Esophagus squamous epithelium (tissue), 5 donors: Measurements from ENCODE around the gene AGR2. TPM values are rescaled to one million over a fixed set of nuclear protein-coding genes. Genes with fewer than 3 reads are reported as not detected.

Source experiments
- DNase-seq: peaks from one replicate; lab custom pipeline; 2025; lab: John Stamatoyannopoulos, UW
- H3K27ac ChIP-seq, 4 donors: fragments of 200-600 bp; sonication (generic); one replicate each; pipeline ENCODE4 v1.5.1; 2016 to 2019; ENCODE audit warnings: mild to moderate bottlenecking in 1 of 4
- H3K27me3 ChIP-seq, 4 donors: fragments of 200-600 bp; sonication (generic); 1 replicate in 3 of 4; 2 replicates in 1 of 4; pipeline versions ENCODE4 v1.5.1 to v1.6.0; 2017 to 2021; ENCODE audit warnings: antibody characterized with exemption in 1 of 4
- H3K36me3 ChIP-seq, 3 donors: fragments of 200-600 bp; sonication (generic); one replicate each; pipeline ENCODE4 v1.5.1; 2016 to 2019
- H3K4me1 ChIP-seq, 3 donors: fragments of 200-600 bp; sonication (generic); one replicate each; pipeline ENCODE4 v1.5.1; 2017 to 2019
- H3K4me3 ChIP-seq, 4 donors: fragments of 200-600 bp; sonication (generic); 1 replicate in 3 of 4; 2 replicates in 1 of 4; pipeline ENCODE4 v1.5.1; 2016 to 2019; ENCODE audit warnings: mild to moderate bottlenecking in 2 of 4, moderate library complexity in 1 of 4
- H3K9me3 ChIP-seq, 3 donors: fragments of 200-600 bp; sonication (generic); one replicate each; pipeline ENCODE4 v1.5.1; 2016 to 2019
- POLR2A ChIP-seq, 4 donors: fragments of 450-650 bp; IDR thresholded peaks; one replicate each; pipeline ENCODE4 v1.6.1; 2017; ENCODE audit warnings: antibody characterized with exemption in 4 of 4, mild to moderate bottlenecking in 4 of 4, moderate library complexity in 3 of 4
- WGBS, 2 donors: methylation state at CpG; one replicate each; pipeline ENCODE4 v1.1.5; 2018; 5-methylcytosine and 5-hydroxymethylcytosine counted together
- intact Hi-C: fragments of 100-400 bp; cut with DNase I; formaldehyde crosslinking; loops from one replicate; pipeline ENCODE4 v1.15.0; 2022
- total RNA-seq, 4 donors: library from RNA; depleted of rRNA; stranded (reverse); fragments of >200 nt; gene quantifications; one replicate each; pipeline ENCODE4 v1.1.0, GENCODE V29; 2016
- TF ChIP-seq, protein P1 (sequence below), 6 experiments: fragments of 450-650 bp in 4 of 6; fragments of 200-600 bp in 2 of 6; sonication (generic) in 2 of 6; IDR thresholded peaks; one replicate each; pipeline ENCODE4 v1.5.1; 2016 to 2019; ENCODE audit warnings: antibody characterized with exemption in 6 of 6, mild to moderate bottlenecking in 4 of 6, moderate library complexity in 4 of 6
- donor health status: DM: yes; HTN: yes; CAD: no.

AGR2 gene
- total RNA-seq, 4 donors from 2014 or later = 1.6 to 12.4 (median 3.9) TPM

DNA sequence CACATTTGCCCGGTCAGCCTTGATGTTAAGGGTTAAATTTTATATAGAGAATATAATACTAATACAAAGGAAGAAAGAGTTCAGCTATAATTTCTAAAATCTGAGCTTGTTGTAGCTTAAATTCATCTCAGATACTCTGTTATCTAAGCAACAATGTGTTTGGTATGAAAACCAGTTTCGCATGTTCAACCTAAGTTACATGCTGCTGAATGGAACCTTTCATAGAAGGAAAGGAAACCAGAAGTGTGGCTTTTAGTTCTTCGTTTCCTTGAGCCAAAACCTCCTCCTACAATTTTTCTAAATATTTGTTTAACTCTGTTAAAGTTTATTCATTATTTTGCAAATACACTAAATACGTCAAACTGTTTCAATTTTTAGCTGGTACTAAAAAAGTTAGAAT lies 18.5 kb downstream of the AGR2 start:
- Histone ChIP-seq H3K4me1 (no peaks in the 10 kb centered on the region), H3K36me3 (no peaks in the 10 kb centered on the region), H3K4me3 (no peak overlapping the region), H3K27ac (no peak overlapping the region), H3K9me3 (no peaks in the 10 kb centered on the region), H3K27me3 (no peaks in the 10 kb centered on the region)
- TF ChIP-seq POLR2A (IDR thresholded peaks at IDR 0.05) = no peak
- TF ChIP-seq, protein P1, sequence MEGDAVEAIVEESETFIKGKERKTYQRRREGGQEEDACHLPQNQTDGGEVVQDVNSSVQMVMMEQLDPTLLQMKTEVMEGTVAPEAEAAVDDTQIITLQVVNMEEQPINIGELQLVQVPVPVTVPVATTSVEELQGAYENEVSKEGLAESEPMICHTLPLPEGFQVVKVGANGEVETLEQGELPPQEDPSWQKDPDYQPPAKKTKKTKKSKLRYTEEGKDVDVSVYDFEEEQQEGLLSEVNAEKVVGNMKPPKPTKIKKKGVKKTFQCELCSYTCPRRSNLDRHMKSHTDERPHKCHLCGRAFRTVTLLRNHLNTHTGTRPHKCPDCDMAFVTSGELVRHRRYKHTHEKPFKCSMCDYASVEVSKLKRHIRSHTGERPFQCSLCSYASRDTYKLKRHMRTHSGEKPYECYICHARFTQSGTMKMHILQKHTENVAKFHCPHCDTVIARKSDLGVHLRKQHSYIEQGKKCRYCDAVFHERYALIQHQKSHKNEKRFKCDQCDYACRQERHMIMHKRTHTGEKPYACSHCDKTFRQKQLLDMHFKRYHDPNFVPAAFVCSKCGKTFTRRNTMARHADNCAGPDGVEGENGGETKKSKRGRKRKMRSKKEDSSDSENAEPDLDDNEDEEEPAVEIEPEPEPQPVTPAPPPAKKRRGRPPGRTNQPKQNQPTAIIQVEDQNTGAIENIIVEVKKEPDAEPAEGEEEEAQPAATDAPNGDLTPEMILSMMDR (IDR thresholded peaks at IDR 0.05) = no peak
- WGBS, 2 donors = 46 to 52% methylated on average over 4 of the region's 4 CpGs
- DNase-seq = no peak
- intact Hi-C loops = no loop called here

DNA sequence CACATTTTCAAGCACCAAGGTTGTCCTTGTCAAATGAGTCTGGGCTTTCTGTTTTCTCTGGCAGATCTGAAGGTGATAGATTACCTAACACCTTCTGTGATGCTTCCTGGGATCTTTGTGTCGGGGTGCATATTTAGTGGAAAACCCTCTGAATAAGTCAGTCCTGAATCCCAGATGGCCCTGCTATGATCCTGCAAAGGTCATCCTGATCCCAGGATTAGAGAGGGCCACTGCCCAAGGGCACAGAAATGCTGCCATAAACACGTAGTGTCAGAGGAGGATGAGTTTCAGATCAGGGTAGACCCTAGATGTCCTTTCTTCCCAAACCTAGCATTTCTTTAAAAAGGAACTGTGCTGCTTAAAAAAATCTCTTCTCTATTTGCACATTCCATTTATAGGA lies 19.0 kb downstream of the AGR2 start:
- DNase-seq = no peak
- Histone ChIP-seq H3K27me3 (no peaks in the 10 kb centered on the region), H3K4me3 (no peak overlapping the region), H3K36me3 (no peaks in the 10 kb centered on the region), H3K9me3 (no peaks in the 10 kb centered on the region), H3K27ac (no peak overlapping the region), H3K4me1 (no peaks in the 10 kb centered on the region)
- intact Hi-C loops = no loop called here
- WGBS, 2 donors = 71 to 78% methylated on average over 2 of the region's 2 CpGs
- no peak for TF ChIP-seq POLR2A (IDR thresholded peaks at IDR 0.05)
- TF ChIP-seq, protein P1 (IDR thresholded peaks at IDR 0.05) = no peak

DNA sequence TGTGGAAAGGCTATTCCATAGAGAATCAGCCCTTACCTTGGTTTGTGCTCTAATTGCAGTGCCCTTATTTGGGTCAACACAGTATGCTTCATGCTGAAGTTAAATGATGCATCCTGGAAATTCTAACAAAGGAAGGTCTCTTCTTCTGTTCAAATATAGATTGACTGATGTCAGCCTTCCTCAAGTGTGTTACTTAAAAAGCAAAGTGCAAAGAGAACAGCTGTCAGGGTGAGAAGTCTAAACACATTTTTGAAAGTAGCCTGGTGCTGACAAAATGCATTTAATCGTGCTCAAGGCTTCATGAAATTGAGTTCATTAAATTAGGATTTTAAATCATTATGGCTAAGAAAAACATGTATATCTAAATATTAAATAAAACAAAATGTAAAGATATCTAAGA lies 19.5 kb downstream of the AGR2 start:
- H3K36me3 ChIP-seq = no peaks in the 10 kb centered on the region

DNA sequence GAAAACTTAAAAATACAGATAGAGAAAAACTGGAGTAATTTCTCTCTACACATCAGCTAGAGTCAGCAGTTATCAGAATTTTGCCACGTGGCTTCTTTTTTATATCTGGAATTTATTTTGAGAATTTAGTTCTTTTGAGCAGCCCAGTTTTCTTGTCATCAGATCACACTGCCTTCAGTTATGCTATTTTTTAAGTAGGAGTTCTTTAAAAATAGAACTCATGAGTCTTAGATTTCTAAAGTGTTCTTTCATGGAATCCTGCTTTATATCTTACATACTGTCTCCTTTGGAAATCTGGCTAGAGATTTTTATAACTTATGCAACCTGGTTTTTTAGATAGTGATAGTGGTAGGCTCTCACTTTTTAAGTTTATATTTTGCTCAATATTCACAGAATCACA lies 24.2 kb downstream of the AGR2 start:
- Histone ChIP-seq H3K27me3 (no peaks in the 10 kb centered on the region), H3K36me3 (no peaks in the 10 kb centered on the region), H3K4me3 (no peak overlapping the region), H3K9me3 (no peaks in the 10 kb centered on the region), H3K4me1 (no peaks in the 10 kb centered on the region), H3K27ac (no peak overlapping the region)
- TF ChIP-seq, protein P1 (IDR thresholded peaks at IDR 0.05) = no peak
- TF ChIP-seq POLR2A (IDR thresholded peaks at IDR 0.05) = no peak
- intact Hi-C loops = no loop called here
- no peak for DNase-seq
- 74 to 79% methylated on average over 1 of the region's 1 CpG for WGBS, 2 donors

More for the DNA sequence above, 19.5 kb downstream of the AGR2 start:
- TF ChIP-seq, protein P1 (IDR thresholded peaks at IDR 0.05) = no peak
- no peak for TF ChIP-seq POLR2A (IDR thresholded peaks at IDR 0.05)
- intact Hi-C loops = no loop called here
- H3K27ac ChIP-seq = no peak overlapping the region
- H3K27me3 ChIP-seq = no peaks in the 10 kb centered on the region
- no peaks in the 10 kb centered on the region for H3K9me3 ChIP-seq
- no peak overlapping the region for H3K4me3 ChIP-seq
- WGBS, 2 donors = 79 to 89% methylated on average over 1 of the region's 1 CpG
- DNase-seq = no peak
- no peaks in the 10 kb centered on the region for H3K4me1 ChIP-seq

DNA sequence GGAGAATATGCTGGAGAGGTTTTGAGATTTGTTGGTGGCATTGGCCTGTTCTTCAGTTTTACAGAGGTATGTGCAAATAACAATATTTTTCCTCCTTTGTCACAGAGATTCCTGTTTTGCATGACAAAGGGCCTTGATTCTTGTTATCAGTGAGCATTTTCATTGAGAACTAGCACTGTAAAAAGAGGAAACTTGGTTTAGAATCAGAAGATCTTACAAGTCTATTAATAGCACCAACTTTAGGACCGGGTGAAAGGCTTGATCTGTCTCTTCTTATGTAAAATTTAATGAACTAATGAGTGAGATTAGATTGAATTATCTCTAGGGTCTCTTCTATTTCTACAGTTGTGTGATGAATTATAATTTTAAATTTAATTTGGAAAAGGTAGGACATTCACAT lies 25.7 kb downstream of the AGR2 start:
- Histone ChIP-seq H3K4me3 (no peak overlapping the region), H3K27ac (no peak overlapping the region), H3K27me3 (no peaks in the 10 kb centered on the region), H3K36me3 (no peaks in the 10 kb centered on the region), H3K4me1 (no peaks in the 10 kb centered on the region), H3K9me3 (no peaks in the 10 kb centered on the region)
- WGBS, 2 donors = 67 to 68% methylated on average over 1 of the region's 1 CpG
- intact Hi-C loops = no loop called here
- no peak for DNase-seq
- TF ChIP-seq, protein P1 (IDR thresholded peaks at IDR 0.05) = no peak
- TF ChIP-seq POLR2A (IDR thresholded peaks at IDR 0.05) = no peak
